Esophagus squamous epithelium (tissue), 5 donors: ENCODE measurements around the gene IKZF5. TPM values are rescaled to one million over a fixed set of nuclear protein-coding genes. Genes with fewer than 3 reads are reported as not detected.

Source experiments
- DNase-seq: peaks from one replicate; lab custom pipeline; 2025; lab: John Stamatoyannopoulos, UW
- H3K27ac ChIP-seq, 4 donors: fragments of 200-600 bp; sonication (generic); one replicate each; pipeline ENCODE4 v1.5.1; 2016 to 2019; ENCODE audit warnings: mild to moderate bottlenecking in 1 of 4
- H3K27me3 ChIP-seq, 4 donors: fragments of 200-600 bp; sonication (generic); 1 replicate in 3 of 4; 2 replicates in 1 of 4; pipeline versions ENCODE4 v1.5.1 to v1.6.0; 2017 to 2021; ENCODE audit warnings: antibody characterized with exemption in 1 of 4
- H3K36me3 ChIP-seq, 3 donors: fragments of 200-600 bp; sonication (generic); one replicate each; pipeline ENCODE4 v1.5.1; 2016 to 2019
- H3K4me1 ChIP-seq, 3 donors: fragments of 200-600 bp; sonication (generic); one replicate each; pipeline ENCODE4 v1.5.1; 2017 to 2019
- H3K4me3 ChIP-seq, 4 donors: fragments of 200-600 bp; sonication (generic); 1 replicate in 3 of 4; 2 replicates in 1 of 4; pipeline ENCODE4 v1.5.1; 2016 to 2019; ENCODE audit warnings: mild to moderate bottlenecking in 2 of 4, moderate library complexity in 1 of 4
- H3K9me3 ChIP-seq, 3 donors: fragments of 200-600 bp; sonication (generic); one replicate each; pipeline ENCODE4 v1.5.1; 2016 to 2019
- CTCF ChIP-seq, 6 experiments: fragments of 450-650 bp in 4 of 6; fragments of 200-600 bp in 2 of 6; sonication (generic) in 2 of 6; IDR thresholded peaks; one replicate each; pipeline ENCODE4 v1.5.1; 2016 to 2019; ENCODE audit warnings: antibody characterized with exemption in 6 of 6, mild to moderate bottlenecking in 4 of 6, moderate library complexity in 4 of 6
- POLR2A ChIP-seq, 4 donors: fragments of 450-650 bp; IDR thresholded peaks; one replicate each; pipeline ENCODE4 v1.6.1; 2017; ENCODE audit warnings: antibody characterized with exemption in 4 of 4, mild to moderate bottlenecking in 4 of 4, moderate library complexity in 3 of 4
- WGBS, 2 donors: methylation state at CpG; one replicate each; pipeline ENCODE4 v1.1.5; 2018; 5-methylcytosine and 5-hydroxymethylcytosine counted together
- intact Hi-C: fragments of 100-400 bp; cut with DNase I; formaldehyde crosslinking; loops from one replicate; pipeline ENCODE4 v1.15.0; 2022
- total RNA-seq, 4 donors: library from RNA; depleted of rRNA; stranded (reverse); fragments of >200 nt; gene quantifications; one replicate each; pipeline ENCODE4 v1.1.0, GENCODE V29; 2016
- donor health status: DM: yes; HTN: yes; CAD: no.

The IKZF5 gene
- total RNA-seq, 4 donors from 2014 or later, result 2.9 to 12.0 (median 5.7) TPM

- H3K27ac ChIP-seq, result no peak overlapping the region
- no peaks in the 10 kb centered on the region for H3K27me3 ChIP-seq
- no peak for DNase-seq
- no peak for TF ChIP-seq POLR2A (IDR thresholded peaks at IDR 0.05)
- no peak for TF ChIP-seq CTCF (IDR thresholded peaks at IDR 0.05)
- H3K9me3 ChIP-seq, result no peaks in the 10 kb centered on the region
- H3K4me3 ChIP-seq, result no peak overlapping the region
- H3K4me1 ChIP-seq, result peaks cover 1 to 71% (median 15%) of the 10 kb centered on the region in 3 donors
- intact Hi-C loops, result no loop called here
- peaks cover 0 to 5% (median 0%) of the 10 kb centered on the region in 3 donors for H3K36me3 ChIP-seq
- 43 to 53% methylated on average over 3 of the region's 3 CpGs for WGBS, 2 donors
These were observed 3.4 kb upstream of the IKZF5 start for GRCh38 chr10:123011987-123012386.

- no peak for DNase-seq
- Histone ChIP-seq H3K36me3 (peaks cover 0 to 5% (median 0%) of the 10 kb centered on the region in 3 donors), H3K4me1 (peaks cover 3 to 80% (median 18%) of the 10 kb centered on the region in 3 donors), H3K27ac (peak overlapping the region; percentile 96 to 98 (median 97)), H3K9me3 (no peaks in the 10 kb centered on the region), H3K4me3 (peak overlapping the region; percentile 94 to 99 (median 98)), H3K27me3 (no peaks in the 10 kb centered on the region)
- WGBS, 2 donors, result 3 to 5% methylated on average over 15 to 22 of the region's 34 CpGs
- intact Hi-C loops, result no loop called here
- TF ChIP-seq CTCF (IDR thresholded peaks at IDR 0.05) (no peak), POLR2A (IDR thresholded peaks at IDR 0.05) (peak in 1 of 4 donors; percentile 13)
These were observed 668 bp upstream of the IKZF5 start for GRCh38 chr10:123009105-123009820.

- TF ChIP-seq CTCF (IDR thresholded peaks at IDR 0.05) (peak in 1 of 6 experiments; percentile 11), POLR2A (IDR thresholded peaks at IDR 0.05) (peak in 1 of 4 donors; percentile 19)
- intact Hi-C loops, result no loop called here
- peak overlapping the region; percentile 94 to 99 (median 98) for H3K4me3 ChIP-seq
- peaks cover 3 to 72% (median 18%) of the 10 kb centered on the region in 3 donors for H3K4me1 ChIP-seq
- no peaks in the 10 kb centered on the region for H3K27me3 ChIP-seq
- DNase-seq, result no peak
- H3K27ac ChIP-seq, result peak overlapping the region; percentile 96 to 98 (median 97)
- WGBS, 2 donors, result 2% methylated on average over 15 to 17 of the region's 30 CpGs
- H3K9me3 ChIP-seq, result no peaks in the 10 kb centered on the region
- H3K36me3 ChIP-seq, result peaks cover 0 to 4% (median 0%) of the 10 kb centered on the region in 3 donors
These were observed 839 bp downstream of the IKZF5 start for GRCh38 chr10:123007558-123008354.

- TF ChIP-seq CTCF (IDR thresholded peaks at IDR 0.05) (no peak), POLR2A (IDR thresholded peaks at IDR 0.05) (no peak)
- Histone ChIP-seq H3K9me3 (no peaks in the 10 kb centered on the region), H3K36me3 (no peaks in the 10 kb centered on the region), H3K27ac (no peak overlapping the region), H3K4me3 (no peak overlapping the region), H3K4me1 (peaks cover 3 to 52% (median 12%) of the 10 kb centered on the region in 3 donors), H3K27me3 (no peaks in the 10 kb centered on the region)
- intact Hi-C loops, result no loop called here
- WGBS, 2 donors, result 52 to 61% methylated on average over 2 of the region's 2 CpGs
- no peak for DNase-seq
These were observed 4.3 kb downstream of the IKZF5 start for GRCh38 chr10:123004298-123004697.

- DNase-seq, result no peak
- intact Hi-C loops, result no loop called here
- 96 to 100% methylated on average over 2 of the region's 2 CpGs for WGBS, 2 donors
- peaks cover 0 to 40% (median 4%) of the 10 kb centered on the region in 3 donors for H3K4me1 ChIP-seq
- peaks cover 0 to 21% (median 4%) of the 10 kb centered on the region in 3 donors for H3K36me3 ChIP-seq
- no peaks in the 10 kb centered on the region for H3K9me3 ChIP-seq
- TF ChIP-seq POLR2A (IDR thresholded peaks at IDR 0.05) (no peak), CTCF (IDR thresholded peaks at IDR 0.05) (no peak)
- H3K27ac ChIP-seq, result no peak overlapping the region
- no peaks in the 10 kb centered on the region for H3K27me3 ChIP-seq
- no peak overlapping the region for H3K4me3 ChIP-seq
These were observed 7.2 kb downstream of the IKZF5 start for GRCh38 chr10:123001370-123001769.
